Brain microvascular endothelial cell (primary cell): ENCODE measurements around the gene AGRN.
"Not testable (repeated sequence)": the region's sequence is repeated elsewhere in the genome, so short reads cannot be mapped to it uniquely, and the experiment has no call there.

Experiments used
- DNase-seq: peaks from one replicate; pipeline ENCODE4 v3.0.0-alpha.2; 2020
- H3K27ac ChIP-seq: fragments of 250-450 bp; sonication (Bioruptor Pico); 2 replicates; pipeline ENCODE4 v1.5.1; 2020; ENCODE audit warnings: mild to moderate bottlenecking, moderate library complexity
- H3K27me3 ChIP-seq: fragments of 250-450 bp; sonication (Bioruptor Pico); replicated peaks from 2 replicates; pipeline ENCODE4 v1.5.1; 2020; ENCODE audit warnings: mild to moderate bottlenecking
- H3K36me3 ChIP-seq: fragments of 250-450 bp; sonication (Bioruptor Pico); replicated peaks from 2 replicates; pipeline ENCODE4 v1.5.1; 2020; ENCODE audit warnings: mild to moderate bottlenecking
- H3K4me3 ChIP-seq: 2 replicates; pipeline ENCODE4 v1.5.1; 2011; ENCODE audit warnings: low read depth, mild to moderate bottlenecking, control low read depth, low read length, moderate library complexity
- in situ Hi-C: cut with HindIII; loops from 2 replicates; pipeline ENCODE4 v1.10.0; 2017; ENCODE audit warnings: low sequenced_read_pairs, low pct_ligation_motif_present
- TF ChIP-seq, protein P1 (sequence below): IDR thresholded peaks from 2 replicates; pipeline ENCODE4 v1.5.1; 2011; ENCODE audit warnings: low read depth, mild to moderate bottlenecking, moderate library complexity, low read length, control low read depth, inconsistent platforms; ENCODE audit errors: missing control alignments

AGRN gene

DNA sequence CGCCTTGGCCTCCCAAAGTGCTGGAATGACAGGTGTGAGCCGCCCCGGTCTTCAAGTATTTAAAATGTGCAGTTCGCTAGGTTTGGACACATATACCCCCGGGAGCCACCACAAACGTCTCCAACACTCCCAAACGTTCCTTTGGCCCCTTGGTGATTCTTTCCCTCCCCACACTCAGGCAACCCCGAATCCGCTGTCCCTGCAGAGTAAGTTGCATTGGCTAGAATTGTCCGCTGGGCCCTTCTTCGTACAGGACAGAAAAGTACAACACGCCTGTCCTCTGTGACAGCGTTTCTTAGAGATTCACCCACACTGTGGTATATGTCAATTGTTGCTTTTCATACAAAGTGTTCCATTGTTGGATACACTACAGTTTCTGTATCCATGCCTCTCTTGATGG lies 34.8 kb upstream of the AGRN start:
- no peaks in the 10 kb centered on the region for H3K36me3 ChIP-seq
- peaks cover 3% of the 10 kb centered on the region for H3K27me3 ChIP-seq
- no peak for DNase-seq
- TF ChIP-seq, protein P1, sequence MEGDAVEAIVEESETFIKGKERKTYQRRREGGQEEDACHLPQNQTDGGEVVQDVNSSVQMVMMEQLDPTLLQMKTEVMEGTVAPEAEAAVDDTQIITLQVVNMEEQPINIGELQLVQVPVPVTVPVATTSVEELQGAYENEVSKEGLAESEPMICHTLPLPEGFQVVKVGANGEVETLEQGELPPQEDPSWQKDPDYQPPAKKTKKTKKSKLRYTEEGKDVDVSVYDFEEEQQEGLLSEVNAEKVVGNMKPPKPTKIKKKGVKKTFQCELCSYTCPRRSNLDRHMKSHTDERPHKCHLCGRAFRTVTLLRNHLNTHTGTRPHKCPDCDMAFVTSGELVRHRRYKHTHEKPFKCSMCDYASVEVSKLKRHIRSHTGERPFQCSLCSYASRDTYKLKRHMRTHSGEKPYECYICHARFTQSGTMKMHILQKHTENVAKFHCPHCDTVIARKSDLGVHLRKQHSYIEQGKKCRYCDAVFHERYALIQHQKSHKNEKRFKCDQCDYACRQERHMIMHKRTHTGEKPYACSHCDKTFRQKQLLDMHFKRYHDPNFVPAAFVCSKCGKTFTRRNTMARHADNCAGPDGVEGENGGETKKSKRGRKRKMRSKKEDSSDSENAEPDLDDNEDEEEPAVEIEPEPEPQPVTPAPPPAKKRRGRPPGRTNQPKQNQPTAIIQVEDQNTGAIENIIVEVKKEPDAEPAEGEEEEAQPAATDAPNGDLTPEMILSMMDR = no peak
- in situ Hi-C loops = no loop called here
- H3K4me3 ChIP-seq = no peak overlapping the region
- H3K27ac ChIP-seq = no peak overlapping the region

DNA sequence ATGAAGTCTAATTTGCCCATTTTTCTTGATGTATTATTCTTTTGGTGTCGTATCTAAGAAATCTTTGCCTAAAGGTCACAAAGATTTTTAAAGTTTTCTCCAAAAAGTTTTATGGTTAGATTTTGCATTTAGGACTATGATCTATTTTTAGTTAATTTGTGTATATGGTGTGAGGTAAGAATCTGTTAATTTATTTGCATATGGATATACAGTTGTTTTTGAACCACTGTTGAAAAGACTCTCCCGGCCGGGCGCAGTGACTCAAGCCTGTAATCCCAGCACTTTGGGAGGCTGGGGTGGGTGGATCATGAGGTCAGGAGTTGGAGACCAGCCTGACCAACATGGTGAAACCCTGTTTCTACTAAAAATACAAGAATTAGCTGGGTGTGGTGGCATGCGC lies 31.9 kb upstream of the AGRN start:
- H3K36me3 ChIP-seq, H3K27ac ChIP-seq, H3K4me3 ChIP-seq, in situ Hi-C loops, DNase-seq, H3K27me3 ChIP-seq: not testable (repeated sequence)

DNA sequence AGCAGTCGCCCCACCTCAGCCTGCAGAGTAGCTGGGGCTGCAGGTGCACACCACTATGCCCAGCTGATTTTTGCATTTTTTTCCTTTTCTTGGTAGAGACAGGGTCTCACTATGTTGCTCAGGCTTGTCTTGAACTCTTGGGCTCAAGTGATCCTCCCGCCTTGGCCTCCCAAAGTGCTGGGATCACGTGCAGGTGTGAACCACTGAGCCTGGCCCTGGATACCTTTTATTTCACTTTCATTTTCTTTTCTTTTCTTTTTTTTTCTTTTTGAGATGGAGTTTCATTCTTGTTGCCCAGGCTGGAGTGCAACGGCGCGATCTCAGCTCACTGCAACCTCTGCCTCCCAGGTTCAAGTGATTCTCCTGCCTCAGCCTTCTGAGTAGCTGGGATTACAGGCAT lies 28.6 kb upstream of the AGRN start:
- H3K27ac ChIP-seq, H3K27me3 ChIP-seq, H3K36me3 ChIP-seq, H3K4me3 ChIP-seq, DNase-seq, in situ Hi-C loops: not testable (repeated sequence)

DNA sequence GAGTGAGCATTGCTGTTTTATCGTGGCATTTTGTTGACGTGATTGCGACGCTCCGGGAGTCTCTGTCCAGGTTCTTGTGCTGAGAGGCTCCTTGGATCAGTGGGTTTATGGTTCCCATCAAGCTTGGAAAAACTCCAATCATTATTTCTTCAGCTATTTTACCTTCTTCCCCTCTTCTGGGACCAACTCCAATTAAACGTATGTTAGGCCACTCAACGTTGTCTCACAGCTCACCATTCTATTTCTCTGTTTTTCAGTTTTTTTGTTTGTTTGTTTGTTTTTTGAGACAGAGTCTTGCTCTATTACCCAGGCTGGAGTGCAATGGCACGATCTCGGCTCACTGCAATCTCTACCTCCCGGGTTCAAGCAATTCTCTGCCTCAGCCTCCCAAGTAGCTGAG lies 28.0 kb upstream of the AGRN start:
- TF ChIP-seq, protein P1 = no peak
- Histone ChIP-seq H3K27me3 (no peaks in the 10 kb centered on the region), H3K4me3 (no peak overlapping the region), H3K36me3 (no peaks in the 10 kb centered on the region), H3K27ac (no peak overlapping the region)
- in situ Hi-C loops = no loop called here
- DNase-seq = no peak

DNA sequence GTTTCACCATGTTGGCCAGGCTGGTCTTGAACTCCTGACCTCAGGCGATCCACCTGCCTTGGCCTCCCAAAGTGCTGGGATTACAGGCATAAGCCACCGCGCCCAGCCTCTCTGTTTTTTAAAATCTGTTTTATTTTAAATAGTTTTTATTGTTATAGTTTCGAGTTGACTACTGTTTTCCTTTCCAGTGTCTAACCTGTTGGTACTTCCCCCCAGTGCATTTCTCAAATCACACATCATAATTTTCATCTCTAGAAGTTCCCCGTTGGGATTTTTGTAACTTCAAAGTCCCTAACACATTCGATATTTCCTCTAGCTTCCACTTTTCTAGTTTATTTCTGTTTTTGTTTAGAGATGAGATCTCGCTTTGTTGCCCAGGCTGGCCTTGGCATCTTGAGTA lies 27.6 kb upstream of the AGRN start:
- Histone ChIP-seq H3K36me3 (no peaks in the 10 kb centered on the region), H3K27ac (no peak overlapping the region), H3K27me3 (no peaks in the 10 kb centered on the region), H3K4me3 (no peak overlapping the region)
- in situ Hi-C loops = no loop called here
- DNase-seq = no peak
- TF ChIP-seq, protein P1 = no peak

DNA sequence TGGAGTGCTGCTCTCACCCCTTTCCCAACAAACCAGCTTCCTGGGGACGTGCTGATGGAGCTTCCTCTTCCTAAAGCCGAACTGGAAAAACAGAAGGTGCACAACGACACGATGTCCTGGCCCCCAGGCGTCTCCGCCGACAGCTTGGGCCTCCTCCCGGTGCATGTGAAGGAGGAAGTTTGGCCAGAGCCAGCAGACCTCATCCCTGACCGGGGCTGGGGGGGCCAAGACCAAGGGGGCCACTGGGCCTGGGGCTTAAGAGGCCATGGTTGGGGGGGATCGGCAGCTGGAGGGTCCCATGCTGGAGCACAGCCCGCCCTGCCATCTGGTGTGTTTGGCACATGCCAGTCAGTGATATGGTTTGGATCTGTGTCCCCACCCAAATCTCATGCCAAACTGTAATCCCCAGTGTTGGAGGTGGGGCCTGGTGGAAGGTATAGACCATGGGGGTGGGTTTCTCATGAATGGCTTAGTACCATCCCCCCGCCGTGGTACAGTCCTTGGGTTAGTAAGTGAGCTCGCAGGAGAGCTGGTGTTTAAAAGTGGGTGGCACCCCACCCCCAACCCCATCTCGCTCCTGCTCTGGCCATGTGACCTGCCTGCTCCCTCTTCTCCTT lies 26.4 kb upstream of the AGRN start:
- in situ Hi-C loops = no loop called here
- TF ChIP-seq, protein P1 = no peak
- DNase-seq = no peak
- Histone ChIP-seq H3K4me3 (no peak overlapping the region), H3K36me3 (no peaks in the 10 kb centered on the region), H3K27ac (no peak overlapping the region), H3K27me3 (no peaks in the 10 kb centered on the region)

DNA sequence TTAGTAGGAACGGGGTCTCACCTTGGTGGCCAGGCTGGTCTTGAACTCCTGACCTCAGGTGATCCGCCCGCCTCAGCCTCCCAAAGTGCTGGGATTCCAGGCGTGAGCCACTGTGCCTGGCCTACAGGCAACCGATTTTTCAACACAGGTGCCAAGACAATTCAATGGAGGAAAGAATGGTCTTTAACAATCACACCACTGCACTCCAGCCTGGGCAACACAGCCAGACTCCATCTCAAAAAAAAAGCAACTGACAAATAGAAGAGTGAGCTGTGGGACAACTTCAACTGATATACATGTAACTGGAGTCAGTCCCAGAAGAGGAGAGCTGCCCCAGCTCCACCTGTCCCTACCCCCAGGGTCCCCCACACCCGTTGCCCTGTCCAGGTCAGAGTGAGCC lies 25.4 kb upstream of the AGRN start:
- H3K36me3 ChIP-seq, DNase-seq, H3K27me3 ChIP-seq, in situ Hi-C loops, H3K27ac ChIP-seq, H3K4me3 ChIP-seq: not testable (repeated sequence)
